Fibroblast of lung (primary cell): Measurements from ENCODE around the gene CDKN1B. TPM values are rescaled to one million over a fixed set of nuclear protein-coding genes. Genes with fewer than 3 reads are reported as not detected.
A peak's percentile ranks its signal among the peaks of the same experiment; 100 is the strongest.

Experiments
- DNase-seq, 2 donors: peaks; one replicate each; pipeline versions ENCODE4 v3.0.0 to v3.0.0-alpha.2; 2010; ENCODE audit warnings: low read depth in 2 of 2
- H2AFZ ChIP-seq: 2 replicates; pipeline ENCODE4 v1.5.1; 2012; ENCODE audit warnings: low read length, control low read depth, inconsistent platforms
- H3K27ac ChIP-seq: 2 replicates; pipeline ENCODE4 v1.5.1; 2011; ENCODE audit warnings: low read length, control low read depth; ENCODE audit not compliant: insufficient read depth
- H3K27me3 ChIP-seq: 2 replicates; pipeline ENCODE4 v1.5.1; 2011; ENCODE audit warnings: mild to moderate bottlenecking, low read length; ENCODE audit not compliant: control insufficient read depth, insufficient read depth
- H3K36me3 ChIP-seq: 2 replicates; pipeline ENCODE4 v1.5.1; 2011; ENCODE audit warnings: low read length; ENCODE audit not compliant: control insufficient read depth, insufficient read depth
- H3K4me1 ChIP-seq: 2 replicates; pipeline ENCODE4 v1.5.1; 2011; ENCODE audit warnings: low read length; ENCODE audit not compliant: control insufficient read depth, insufficient read depth; ENCODE audit errors: extremely low read depth
- H3K4me2 ChIP-seq: 2 replicates; pipeline ENCODE4 v1.5.1; 2011; ENCODE audit warnings: low read length, control low read depth; ENCODE audit not compliant: insufficient read depth; ENCODE audit errors: extremely low read depth
- H3K4me3 ChIP-seq, 4 experiments: fragments of 200-600 bp in 1 of 4; sonication (generic) in 1 of 4; replicated peaks in 1 of 4; 2 replicates each; pipeline ENCODE4 v1.5.1; 2011 to 2016; ENCODE audit warnings: low read length in 4 of 4, low read depth in 3 of 4, mild to moderate bottlenecking in 3 of 4, control low read depth in 2 of 4, inconsistent platforms in 1 of 4, mixed read lengths in 1 of 4; ENCODE audit not compliant: insufficient read depth in 1 of 4; ENCODE audit errors: control extremely low read depth in 1 of 4
- H3K79me2 ChIP-seq: 2 replicates; pipeline ENCODE4 v1.5.1; 2012; ENCODE audit warnings: mild to moderate bottlenecking, low read length, inconsistent platforms; ENCODE audit not compliant: control insufficient read depth, insufficient read depth
- H3K9ac ChIP-seq: 2 replicates; pipeline ENCODE4 v1.5.1; 2011; ENCODE audit warnings: mild to moderate bottlenecking, low read length, control low read depth; ENCODE audit not compliant: insufficient read depth
- H3K9me3 ChIP-seq: 2 replicates; pipeline ENCODE4 v1.5.1; 2012; ENCODE audit warnings: low read depth, low read length; ENCODE audit not compliant: control insufficient read depth, insufficient read depth
- H4K20me1 ChIP-seq: 2 replicates; pipeline ENCODE4 v1.5.1; 2011; ENCODE audit warnings: low read length; ENCODE audit not compliant: control insufficient read depth, insufficient read depth; ENCODE audit errors: extremely low read depth
- CTCF ChIP-seq, 2 donors: IDR thresholded peaks in 1 of 2; conservative IDR thresholded peaks in 1 of 2; 1 replicate in 1 of 2; 2 replicates in 1 of 2; pipeline ENCODE4 v1.5.1; 2011 to 2012; ENCODE audit warnings: low read length in 2 of 2, control low read depth in 1 of 2, inconsistent platforms in 1 of 2, low read depth in 1 of 2, mild to moderate bottlenecking in 1 of 2
- EZH2 ChIP-seq: IDR thresholded peaks from 2 replicates; pipeline ENCODE4 v1.5.1; 2012; ENCODE audit warnings: low read length, control low read depth, mild to moderate bottlenecking; ENCODE audit errors: missing control alignments
- polyA plus RNA-seq, 2 donors: library from polyadenylated mRNA; depleted of rRNA in 1 of 2; stranded (reverse) in 1 of 2; unstranded in 1 of 2; fragments of >200 nt; gene quantifications; 2 replicates each; pipeline ENCODE4 v1.2.1, GENCODE V29; 2011 to 2012; ENCODE audit warnings: missing spikeins in 1 of 2
- total RNA-seq: library from RNA; depleted of rRNA; stranded (reverse); fragments of >200 nt; gene quantifications from 2 replicates; pipeline ENCODE4 v1.2.1, GENCODE V29; 2014

Gene CDKN1B
- total and polyA plus RNA-seq, 2 donors (not counting 1 experiment from before 2014, with no cell fraction given), result 21.4 to 50.9 TPM

- no peaks in the 10 kb centered on the region for H3K9me3 ChIP-seq
- H3K4me3 ChIP-seq, result no peak overlapping the region
- H3K27ac ChIP-seq, result no peak overlapping the region
- no peaks in the 10 kb centered on the region for H3K79me2 ChIP-seq
- no peak overlapping the region for H2AFZ ChIP-seq
- no peak for DNase-seq
- H3K36me3 ChIP-seq, result no peaks in the 10 kb centered on the region
- H3K4me1 ChIP-seq, result peaks cover 4% of the 10 kb centered on the region
- H3K4me2 ChIP-seq, result no peak overlapping the region
- no peak overlapping the region for H3K9ac ChIP-seq
- no peaks in the 10 kb centered on the region for H3K27me3 ChIP-seq
- no peak for TF ChIP-seq CTCF (conservative IDR thresholded peaks at IDR 0.05 in 1 of 2, IDR thresholded peaks at IDR 0.05 in 1 of 2; ENCODE audit: low read depth in 1 of 2, low read length in 2 of 2)
- TF ChIP-seq EZH2, result no peak
- no peaks in the 10 kb centered on the region for H4K20me1 ChIP-seq
These were observed 30.1 kb downstream of the CDKN1B start for GRCh38 chr12:12747278-12747677.

- no peaks in the 10 kb centered on the region for H4K20me1 ChIP-seq
- no peaks in the 10 kb centered on the region for H3K36me3 ChIP-seq
- no peak overlapping the region for H3K4me3 ChIP-seq
- DNase-seq, result no peak
- no peak overlapping the region for H3K9ac ChIP-seq
- no peak overlapping the region for H3K4me2 ChIP-seq
- no peak overlapping the region for H3K27ac ChIP-seq
- H2AFZ ChIP-seq, result no peak overlapping the region
- H3K9me3 ChIP-seq, result no peaks in the 10 kb centered on the region
- peaks cover 4% of the 10 kb centered on the region for H3K4me1 ChIP-seq
- no peaks in the 10 kb centered on the region for H3K79me2 ChIP-seq
- TF ChIP-seq CTCF (conservative IDR thresholded peaks at IDR 0.05 in 1 of 2, IDR thresholded peaks at IDR 0.05 in 1 of 2; ENCODE audit: low read depth in 1 of 2, low read length in 2 of 2), result no peak
- no peak for TF ChIP-seq EZH2
- no peaks in the 10 kb centered on the region for H3K27me3 ChIP-seq
These were observed 30.9 kb downstream of the CDKN1B start for GRCh38 chr12:12748044-12748443.

GRCh38 chr12:12749433-12749832, 32.3 kb downstream of the CDKN1B start:
- peak in 1 of 2 donors; percentile 48 for DNase-seq
- Histone ChIP-seq H3K27ac (no peak overlapping the region), H3K9me3 (no peaks in the 10 kb centered on the region), H3K4me2 (no peak overlapping the region), H4K20me1 (no peaks in the 10 kb centered on the region), H3K9ac (no peak overlapping the region), H3K27me3 (no peaks in the 10 kb centered on the region), H3K36me3 (no peaks in the 10 kb centered on the region), H2AFZ (no peak overlapping the region), H3K4me1 (peaks cover 4% of the 10 kb centered on the region), H3K79me2 (no peaks in the 10 kb centered on the region), H3K4me3 (peak overlapping the region in 1 of 4 experiments; percentile 34)
- TF ChIP-seq EZH2 (no peak), CTCF (conservative IDR thresholded peaks at IDR 0.05 in 1 of 2, IDR thresholded peaks at IDR 0.05 in 1 of 2; ENCODE audit: low read depth in 1 of 2, low read length in 2 of 2) (no peak)
